H7 (cell line): ENCODE data around the gene AQP5. TPM values are rescaled to one million over a fixed set of nuclear protein-coding genes. Genes with fewer than 3 reads are reported as not detected.

ENCODE experiments used
- DNase-seq: peaks from one replicate; pipeline ENCODE4 v3.0.0; 2012
- H3K27me3 ChIP-seq: 2 replicates; pipeline ENCODE4 v1.6.0; 2011; ENCODE audit warnings: mild to moderate bottlenecking, low read length; ENCODE audit not compliant: control insufficient read depth, insufficient read depth
- H3K36me3 ChIP-seq: replicated peaks from 2 replicates; pipeline ENCODE4 v1.5.1; 2011; ENCODE audit warnings: low read length; ENCODE audit not compliant: control insufficient read depth, insufficient read depth
- H3K4me3 ChIP-seq: 2 replicates; pipeline ENCODE4 v1.5.1; 2011; ENCODE audit warnings: low read depth, mild to moderate bottlenecking, control low read depth, low read length, moderate library complexity; ENCODE audit not compliant: insufficient read depth
- total RNA-seq: library from RNA; depleted of rRNA; stranded (reverse); fragments of >200 nt; shearing (Covaris generic); gene quantifications from 2 replicates; pipeline ENCODE4 v1.2.3, GENCODE V29; 2014

The AQP5 gene
- total RNA-seq, 1 experiment from 2014 or later = 1.7 TPM

- no peak for DNase-seq
- H3K36me3 ChIP-seq = no peaks in the 10 kb centered on the region
- H3K4me3 ChIP-seq = no peak overlapping the region
- peaks cover 1% of the 10 kb centered on the region for H3K27me3 ChIP-seq
Measured at GRCh38 chr12:49941556-49942511, 19.8 kb upstream of the AQP5 start.

DNA sequence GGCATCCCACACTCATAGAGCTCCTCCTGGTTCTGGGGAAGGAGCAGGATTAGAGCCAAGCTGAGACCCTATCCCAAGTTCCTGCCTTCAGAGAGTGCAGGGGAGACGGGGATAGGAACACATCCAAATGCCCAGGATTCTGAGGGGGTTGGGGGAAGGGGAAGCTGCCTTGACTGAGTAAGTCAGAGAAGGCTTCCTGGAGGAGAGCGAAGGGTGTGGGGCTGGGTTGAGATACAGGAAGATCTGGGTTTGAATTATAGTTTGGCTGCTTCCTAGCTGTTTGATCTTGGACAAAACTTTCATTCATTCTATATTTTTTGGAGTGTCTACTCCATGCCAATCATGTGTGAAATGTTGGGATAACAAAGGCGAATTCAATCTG, 19.2 kb upstream of the AQP5 start:
- no peaks in the 10 kb centered on the region for H3K36me3 ChIP-seq
- H3K27me3 ChIP-seq = peaks cover 1% of the 10 kb centered on the region
- DNase-seq = no peak
- H3K4me3 ChIP-seq = no peak overlapping the region

- DNase-seq = no peak
- Histone ChIP-seq H3K27me3 (peaks cover 1% of the 10 kb centered on the region), H3K36me3 (no peaks in the 10 kb centered on the region), H3K4me3 (no peak overlapping the region)
Measured at GRCh38 chr12:49942921-49943624, 18.6 kb upstream of the AQP5 start.

DNA sequence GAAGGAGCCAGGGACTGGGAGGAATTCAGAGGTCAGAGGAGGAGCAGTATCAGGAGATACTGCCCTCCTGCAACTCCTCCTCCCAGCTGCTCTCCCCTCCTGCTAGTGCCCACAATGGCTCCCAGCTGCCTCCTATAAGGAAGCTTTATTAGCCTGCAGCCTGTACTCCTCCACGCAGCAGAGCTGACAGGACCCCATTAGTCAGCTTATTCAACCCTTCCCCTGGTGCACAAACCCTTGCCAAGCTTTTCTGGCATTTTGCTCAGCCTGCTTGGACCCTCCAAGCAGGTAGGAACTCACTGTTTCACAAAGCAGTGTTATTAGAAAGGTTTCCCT, 18.1 kb upstream of the AQP5 start:
- Histone ChIP-seq H3K36me3 (no peaks in the 10 kb centered on the region), H3K4me3 (no peak overlapping the region), H3K27me3 (peaks cover 1% of the 10 kb centered on the region)
- no peak for DNase-seq

DNA sequence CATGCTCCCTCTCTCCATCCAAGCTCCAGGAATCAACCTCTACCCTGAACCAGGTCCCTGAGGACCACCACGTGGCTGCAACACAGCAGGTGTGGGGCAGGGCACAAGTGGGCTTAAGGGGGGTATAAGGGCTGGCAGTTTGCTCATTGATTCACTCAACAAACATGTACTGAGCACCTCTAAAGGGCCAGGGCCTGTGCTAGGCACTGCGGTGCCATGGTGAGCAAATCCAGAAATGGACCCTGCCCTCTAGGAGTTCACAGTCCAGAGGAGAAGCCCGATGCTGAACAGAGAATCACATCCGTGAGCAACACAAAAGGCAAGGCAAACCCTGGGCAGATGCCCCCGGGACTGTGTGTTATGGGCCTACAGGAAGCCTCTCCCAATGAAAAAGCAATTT, 17.6 kb upstream of the AQP5 start:
- Histone ChIP-seq H3K4me3 (no peak overlapping the region), H3K27me3 (peaks cover 1% of the 10 kb centered on the region), H3K36me3 (no peaks in the 10 kb centered on the region)
- no peak for DNase-seq

DNA sequence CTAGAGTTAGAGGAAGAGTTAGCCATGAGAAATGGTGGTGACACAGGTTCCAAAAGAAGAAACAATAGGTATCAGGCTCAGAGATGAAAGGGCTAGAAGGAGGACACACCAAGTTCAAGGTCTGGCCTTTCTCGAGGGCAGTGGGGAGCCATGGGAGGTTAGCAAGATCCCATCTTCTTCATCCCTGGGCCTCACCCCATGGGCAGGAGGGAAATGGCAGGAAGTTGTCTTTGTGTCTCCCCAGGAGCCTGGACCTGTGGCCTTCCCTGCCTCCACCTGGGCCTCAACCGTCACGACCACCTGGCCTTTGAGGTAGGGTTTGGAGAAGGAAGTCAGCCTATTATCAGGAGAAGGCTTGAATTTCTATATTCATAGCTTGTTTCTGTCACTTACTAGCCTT, 17.0 kb upstream of the AQP5 start:
- DNase-seq = no peak
- Histone ChIP-seq H3K4me3 (no peak overlapping the region), H3K36me3 (no peaks in the 10 kb centered on the region), H3K27me3 (peaks cover 1% of the 10 kb centered on the region)

- Histone ChIP-seq H3K27me3 (peaks cover 1% of the 10 kb centered on the region), H3K4me3 (peak overlapping the region; percentile 9; the same call in 1 of the 2 replicates), H3K36me3 (no peaks in the 10 kb centered on the region)
- DNase-seq = peak; percentile 95
Measured at GRCh38 chr12:49945394-49946080, 16.1 kb upstream of the AQP5 start.

- no peak for DNase-seq
- H3K4me3 ChIP-seq = no peak overlapping the region
- H3K27me3 ChIP-seq = peaks cover 1% of the 10 kb centered on the region
- no peaks in the 10 kb centered on the region for H3K36me3 ChIP-seq
Measured at GRCh38 chr12:49946086-49946485, 15.6 kb upstream of the AQP5 start.

DNA sequence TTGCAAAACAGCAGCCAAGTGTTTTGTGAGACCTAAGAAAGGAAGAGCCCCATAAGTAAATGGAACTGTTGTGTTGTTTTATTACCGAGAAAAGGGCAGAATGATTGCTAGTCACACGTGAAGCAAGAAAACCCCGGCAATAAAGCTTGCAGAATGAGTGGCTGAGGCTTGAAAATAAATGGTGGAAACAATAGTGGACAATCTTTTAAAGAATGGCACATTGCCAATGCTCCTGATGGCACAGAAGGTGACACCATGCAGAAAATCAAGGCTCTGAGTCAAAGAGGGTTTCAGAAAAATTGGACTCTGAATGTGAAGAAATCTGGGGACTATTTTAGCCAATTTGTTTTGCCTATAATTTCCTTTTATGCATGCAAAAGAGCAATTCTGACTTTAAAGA, 15.2 kb upstream of the AQP5 start:
- H3K36me3 ChIP-seq = no peaks in the 10 kb centered on the region
- H3K4me3 ChIP-seq = no peak overlapping the region
- DNase-seq = no peak
- peaks cover 1% of the 10 kb centered on the region for H3K27me3 ChIP-seq

- Histone ChIP-seq H3K27me3 (peaks cover 1% of the 10 kb centered on the region), H3K4me3 (no peak overlapping the region), H3K36me3 (no peaks in the 10 kb centered on the region)
- DNase-seq = no peak
Measured at GRCh38 chr12:49947593-49948226, 14.0 kb upstream of the AQP5 start.

GRCh38 chr12:49948866-49949845, 12.5 kb upstream of the AQP5 start:
- no peaks in the 10 kb centered on the region for H3K36me3 ChIP-seq
- no peak for DNase-seq
- H3K27me3 ChIP-seq = peaks cover 1% of the 10 kb centered on the region; the same call in 1 of the 2 replicates
- H3K4me3 ChIP-seq = no peak overlapping the region

DNA sequence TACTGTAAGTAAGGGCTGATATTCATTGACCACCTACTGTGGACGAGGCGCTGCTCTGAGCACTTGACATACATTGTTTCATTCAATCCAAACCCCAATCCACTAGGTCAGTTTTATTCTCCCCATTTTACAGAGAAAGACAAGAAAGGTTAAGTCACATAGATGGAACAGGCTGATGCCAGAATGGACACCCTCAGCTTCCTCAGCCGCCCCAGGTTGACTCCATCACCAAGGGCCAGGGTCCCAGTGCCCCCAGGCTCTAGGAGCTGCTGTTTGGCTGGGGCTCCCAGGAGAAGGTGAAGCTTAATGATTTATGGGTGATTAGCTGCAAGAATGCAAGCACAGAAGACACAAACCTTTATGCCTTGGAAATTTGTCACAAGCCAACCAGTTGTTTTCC, 11.8 kb upstream of the AQP5 start:
- no peak for DNase-seq
- H3K27me3 ChIP-seq = no peaks in the 10 kb centered on the region; the same call in none of the 2 replicates
- H3K4me3 ChIP-seq = no peak overlapping the region
- H3K36me3 ChIP-seq = no peaks in the 10 kb centered on the region
